ENCODE measurements around the gene HSPE1. TPM values are rescaled to one million over a fixed set of nuclear protein-coding genes. Genes with fewer than 3 reads are reported as not detected.

The HSPE1 gene
- total RNA-seq, 1 experiment from 2014 or later = 454 TPM

GRCh38 chr2:197460649-197461048 lies 39.5 kb upstream of the HSPE1 start:
- Mint-ChIP-seq H3K27ac (ENCODE audit: unreplicated experiment) (peak overlapping the region; percentile 84), H3K27me3 (ENCODE audit: unreplicated experiment) (no peaks in the 10 kb centered on the region), H3K9me3 (ENCODE audit: low read depth, unreplicated experiment) (no peaks in the 10 kb centered on the region), H3K4me3 (ENCODE audit: low read depth, unreplicated experiment) (peak overlapping the region; percentile 56), H3K4me1 (ENCODE audit: low read depth, unreplicated experiment) (peaks cover 35% of the 10 kb centered on the region), H3K36me3 (ENCODE audit: insufficient read depth, unreplicated experiment) (peaks cover 29% of the 10 kb centered on the region)
- intact Hi-C loops (cut with micrococcal nuclease; ENCODE audit: unreplicated experiment) = no loop called here
- no peak for DNase-seq
- no peak for TF ChIP-seq CTCF (IDR thresholded peaks at IDR 0.05; ENCODE audit: unreplicated experiment)
- CTCF ChIA-PET = no interaction called here
- no TSS peak for BruUV-seq (replicated peaks)

GRCh38 chr2:197461057-197461456 lies 39.1 kb upstream of the HSPE1 start:
- no TSS peak for BruUV-seq (replicated peaks)
- H3K9me3 Mint-ChIP-seq (ENCODE audit: low read depth, unreplicated experiment) = no peaks in the 10 kb centered on the region

GRCh38 chr2:197464175-197464574 lies 36.0 kb upstream of the HSPE1 start:
- intact Hi-C loops (cut with micrococcal nuclease; ENCODE audit: unreplicated experiment) = no loop called here

More at GRCh38 chr2:197461057-197461456, 39.1 kb upstream of the HSPE1 start:
- intact Hi-C loops (cut with micrococcal nuclease; ENCODE audit: unreplicated experiment) = no loop called here
- H3K4me1 Mint-ChIP-seq (ENCODE audit: low read depth, unreplicated experiment) = peaks cover 35% of the 10 kb centered on the region
- peak overlapping the region; percentile 56 for H3K4me3 Mint-ChIP-seq (ENCODE audit: low read depth, unreplicated experiment)
- no peak for DNase-seq
- no peaks in the 10 kb centered on the region for H3K27me3 Mint-ChIP-seq (ENCODE audit: unreplicated experiment)
- CTCF ChIA-PET = no interaction called here
- peak overlapping the region; percentile 84 for H3K27ac Mint-ChIP-seq (ENCODE audit: unreplicated experiment)
- no peak for TF ChIP-seq CTCF (IDR thresholded peaks at IDR 0.05; ENCODE audit: unreplicated experiment)
- H3K36me3 Mint-ChIP-seq (ENCODE audit: insufficient read depth, unreplicated experiment) = peaks cover 31% of the 10 kb centered on the region

GRCh38 chr2:197472166-197472565 lies 28.0 kb upstream of the HSPE1 start:
- H3K4me3 Mint-ChIP-seq (ENCODE audit: low read depth, unreplicated experiment) = no peak overlapping the region
- DNase-seq = no peak
- H3K27me3 Mint-ChIP-seq (ENCODE audit: unreplicated experiment) = no peaks in the 10 kb centered on the region
- CTCF ChIA-PET = no interaction called here
- intact Hi-C loops (cut with micrococcal nuclease; ENCODE audit: unreplicated experiment) = no loop called here
- no peaks in the 10 kb centered on the region for H3K4me1 Mint-ChIP-seq (ENCODE audit: low read depth, unreplicated experiment)
- peaks cover 28% of the 10 kb centered on the region for H3K36me3 Mint-ChIP-seq (ENCODE audit: insufficient read depth, unreplicated experiment)
- H3K27ac Mint-ChIP-seq (ENCODE audit: unreplicated experiment) = no peak overlapping the region
- BruUV-seq (replicated peaks) = no TSS peak
- no peak for TF ChIP-seq CTCF (IDR thresholded peaks at IDR 0.05; ENCODE audit: unreplicated experiment)
- H3K9me3 Mint-ChIP-seq (ENCODE audit: low read depth, unreplicated experiment) = no peaks in the 10 kb centered on the region

More at GRCh38 chr2:197464175-197464574, 36.0 kb upstream of the HSPE1 start:
- TF ChIP-seq CTCF (IDR thresholded peaks at IDR 0.05; ENCODE audit: unreplicated experiment) = no peak
- H3K27me3 Mint-ChIP-seq (ENCODE audit: unreplicated experiment) = no peaks in the 10 kb centered on the region
- CTCF ChIA-PET = interaction anchor here (0.6 kb wide), 2 partner anchors 344 to 1029 kb away, joined by 3 to 4 read pairs; no protein-coding TSS in a partner anchor
- peaks cover 48% of the 10 kb centered on the region for H3K36me3 Mint-ChIP-seq (ENCODE audit: insufficient read depth, unreplicated experiment)
- BruUV-seq (replicated peaks) = no TSS peak
- H3K9me3 Mint-ChIP-seq (ENCODE audit: low read depth, unreplicated experiment) = no peaks in the 10 kb centered on the region
- H3K4me3 Mint-ChIP-seq (ENCODE audit: low read depth, unreplicated experiment) = no peak overlapping the region
- no peak overlapping the region for H3K27ac Mint-ChIP-seq (ENCODE audit: unreplicated experiment)
- DNase-seq = no peak
- H3K4me1 Mint-ChIP-seq (ENCODE audit: low read depth, unreplicated experiment) = peaks cover 25% of the 10 kb centered on the region

Data from Calu3 (cell line).